Tibial nerve (tissue), 4 donors: ENCODE measurements around the gene SAMD8. TPM values are rescaled to one million over a fixed set of nuclear protein-coding genes. Genes with fewer than 3 reads are reported as not detected.
A peak's percentile ranks its signal among the peaks of the same experiment; 100 is the strongest.

Experiments used
- DNase-seq, 2 donors: peaks; one replicate each; pipeline ENCODE4 v3.0.0-alpha.2; 2019; ENCODE audit warnings: low spot score in 2 of 2
- H3K27ac ChIP-seq, 4 donors: fragments of 200-600 bp; sonication (generic) in 3 of 4; one replicate each; pipeline ENCODE4 v1.5.1; 2017 to 2019; ENCODE audit warnings: mild to moderate bottlenecking in 1 of 4
- H3K27me3 ChIP-seq, 2 donors: fragments of 200-600 bp; sonication (generic) in 1 of 2; one replicate each; pipeline versions ENCODE4 v1.5.1 to v1.6.0; 2017 to 2019
- H3K36me3 ChIP-seq, 3 donors: fragments of 200-600 bp; sonication (generic); one replicate each; pipeline ENCODE4 v1.5.1; 2018 to 2019
- H3K4me1 ChIP-seq, 4 donors: fragments of 200-600 bp; sonication (generic) in 3 of 4; one replicate each; pipeline ENCODE4 v1.5.1; 2017 to 2019
- H3K4me3 ChIP-seq, 4 donors: fragments of 200-600 bp; sonication (generic) in 3 of 4; one replicate each; pipeline ENCODE4 v1.5.1; 2017 to 2019; ENCODE audit warnings: mild to moderate bottlenecking in 1 of 4, moderate library complexity in 1 of 4
- H3K9me3 ChIP-seq, 4 donors: fragments of 200-600 bp; sonication (generic) in 3 of 4; one replicate each; pipeline ENCODE4 v1.5.1; 2017 to 2019
- CTCF ChIP-seq, 5 experiments: fragments of 200-600 bp in 3 of 5; fragments of 450-650 bp in 2 of 5; sonication (generic) in 3 of 5; IDR thresholded peaks; one replicate each; pipeline ENCODE4 v1.5.1; 2016 to 2019; ENCODE audit warnings: antibody characterized with exemption in 5 of 5, mild to moderate bottlenecking in 3 of 5, moderate library complexity in 2 of 5
- EP300 ChIP-seq, 2 donors: sonication (generic); formaldehyde crosslinking; IDR thresholded peaks; one replicate each; pipeline ENCODE4 v1.6.1; 2017; ENCODE audit warnings: antibody characterized with exemption in 2 of 2, mild to moderate bottlenecking in 1 of 2
- POLR2A ChIP-seq, 2 donors: fragments of 450-650 bp; IDR thresholded peaks; one replicate each; pipeline ENCODE4 v1.6.1; 2017; ENCODE audit warnings: antibody characterized with exemption in 2 of 2, mild to moderate bottlenecking in 2 of 2, moderate library complexity in 2 of 2
- WGBS, 2 donors: methylation state at CpG; one replicate each; pipeline ENCODE4 v1.1.5; 2018; 5-methylcytosine and 5-hydroxymethylcytosine counted together
- total RNA-seq, 4 donors: library from RNA; depleted of rRNA; stranded (reverse); fragments of >200 nt; gene quantifications; one replicate each; pipeline ENCODE4 v1.1.0, GENCODE V29; 2016

SAMD8 gene
- total RNA-seq, 4 donors from 2014 or later: 46.5 to 62.0 (median 56.7) TPM

GRCh38 chr10:75209086-75209920 is 97.8 kb downstream of the SAMD8 start:
- WGBS, 2 donors: 82 to 83% methylated on average over 15 to 16 of the region's 16 CpGs
- TF ChIP-seq CTCF (IDR thresholded peaks at IDR 0.05) (no peak), POLR2A (IDR thresholded peaks at IDR 0.05) (no peak), EP300 (IDR thresholded peaks at IDR 0.05) (no peak)
- peaks cover 5 to 33% (median 16%) of the 10 kb centered on the region in 4 donors for H3K4me1 ChIP-seq
- H3K36me3 ChIP-seq: peaks cover 0 to 18% (median 4%) of the 10 kb centered on the region in 3 donors
- H3K4me3 ChIP-seq: peak overlapping the region; percentile 70 to 99 (median 86)
- no peaks in the 10 kb centered on the region for H3K27me3 ChIP-seq
- DNase-seq: no peak
- H3K27ac ChIP-seq: peak overlapping the region; percentile 97 to 100 (median 98)
- no peaks in the 10 kb centered on the region for H3K9me3 ChIP-seq

GRCh38 chr10:75209921-75210281 is 98.4 kb downstream of the SAMD8 start:
- peaks cover 5 to 39% (median 17%) of the 10 kb centered on the region in 4 donors for H3K4me1 ChIP-seq
- peak; percentile 63 to 69 for DNase-seq
- H3K9me3 ChIP-seq: no peaks in the 10 kb centered on the region
- H3K4me3 ChIP-seq: peak overlapping the region; percentile 70 to 99 (median 86)
- H3K36me3 ChIP-seq: peaks cover 3 to 24% (median 4%) of the 10 kb centered on the region in 3 donors
- H3K27me3 ChIP-seq: no peaks in the 10 kb centered on the region
- TF ChIP-seq CTCF (IDR thresholded peaks at IDR 0.05) (no peak), POLR2A (IDR thresholded peaks at IDR 0.05) (peak in 1 of 2 donors; percentile 19), EP300 (IDR thresholded peaks at IDR 0.05) (no peak)
- H3K27ac ChIP-seq: peak overlapping the region; percentile 97 to 100 (median 98)
- 0% methylated on average over 4 to 18 of the region's 19 CpGs for WGBS, 2 donors

GRCh38 chr10:75210282-75211006 is 99.0 kb downstream of the SAMD8 start, which contains the start of gene VDAC2:
Gene VDAC2 (plus strand): TSS chr10:75210796. CDS start chr10:75211159, 363 bp downstream.
- H3K4me1 ChIP-seq: peaks cover 5 to 44% (median 17%) of the 10 kb centered on the region in 4 donors

GRCh38 chr10:75211007-75211691 is 99.7 kb downstream of the SAMD8 start:
- 0% methylated on average over 38 of the region's 38 CpGs for WGBS, 2 donors
- no peak for DNase-seq
- peak overlapping the region; percentile 97 to 100 (median 98) for H3K27ac ChIP-seq
- peaks cover 5 to 51% (median 17%) of the 10 kb centered on the region in 4 donors for H3K4me1 ChIP-seq
- H3K4me3 ChIP-seq: peak overlapping the region; percentile 70 to 99 (median 86)
- no peaks in the 10 kb centered on the region for H3K9me3 ChIP-seq
- TF ChIP-seq EP300 (IDR thresholded peaks at IDR 0.05) (no peak), CTCF (IDR thresholded peaks at IDR 0.05) (no peak), POLR2A (IDR thresholded peaks at IDR 0.05) (no peak)
- H3K36me3 ChIP-seq: peaks cover 4 to 36% (median 4%) of the 10 kb centered on the region in 3 donors
- H3K27me3 ChIP-seq: no peaks in the 10 kb centered on the region

More at GRCh38 chr10:75210282-75211006, 99.0 kb downstream of the SAMD8 start, which contains the start of gene VDAC2:
- Histone ChIP-seq H3K9me3 (no peaks in the 10 kb centered on the region), H3K27ac (peak within 1 kb of the TSS; percentile 97 to 100 (median 98)), H3K36me3 (peaks cover 4 to 29% (median 4%) of the 10 kb centered on the region in 3 donors), H3K4me3 (peak within 1 kb of the TSS; percentile 70 to 99 (median 86)), H3K27me3 (no peaks in the 10 kb centered on the region)
- TF ChIP-seq EP300 (IDR thresholded peaks at IDR 0.05) (peak; percentile 68 to 91), CTCF (IDR thresholded peaks at IDR 0.05) (peak in 2 of 5 experiments; percentile 37 to 59), POLR2A (IDR thresholded peaks at IDR 0.05) (peak; percentile 78 to 83)
- 0% methylated on average over 23 to 38 of the region's 80 CpGs for WGBS, 2 donors
- DNase-seq: peak; percentile 79 to 80
